GM12872 (cell line): ENCODE results near the gene CMTM3.
A peak's percentile ranks its signal among the peaks of the same experiment; 100 is the strongest.

Experiments used
- CTCF ChIP-seq: IDR thresholded peaks from 3 replicates; pipeline ENCODE4 v1.5.1; 2011; ENCODE audit warnings: low read depth, mild to moderate bottlenecking, low read length, moderate library complexity; ENCODE audit not compliant: insufficient read depth

CMTM3 gene

GRCh38 chr16:66658860-66659190 is 54.3 kb downstream of the CMTM3 start:
- no peak for TF ChIP-seq CTCF

GRCh38 chr16:66660422-66661209 is 56.1 kb downstream of the CMTM3 start:
- no peak for TF ChIP-seq CTCF

GRCh38 chr16:66661210-66661560 is 56.7 kb downstream of the CMTM3 start:
- TF ChIP-seq CTCF, result no peak

- TF ChIP-seq CTCF, result peak; percentile 44; the same call in 2 of the 3 replicates
Measured at GRCh38 chr16:66662445-66663194, 58.1 kb downstream of the CMTM3 start.
